Omental fat pad (tissue), 4 donors: ENCODE data around the gene WBP2. TPM values are rescaled to one million over a fixed set of nuclear protein-coding genes. Genes with fewer than 3 reads are reported as not detected.
A peak's percentile ranks its signal among the peaks of the same experiment; 100 is the strongest.

Experiments used
- ATAC-seq: fragments of 150-250 bp; one replicate; pipeline ENCODE4 v1.9.1; 2016; ENCODE audit warnings: mild to moderate bottlenecking, moderate library complexity; ENCODE audit not compliant: low FRiP score
- DNase-seq: peaks from one replicate; pipeline ENCODE4 v3.0.0-alpha.2; 2019; ENCODE audit warnings: low spot score
- total RNA-seq, 4 donors: library from RNA; depleted of rRNA; stranded (reverse); fragments of >200 nt; gene quantifications; one replicate each; pipeline ENCODE4 v1.1.0, GENCODE V29; 2016
- TF ChIP-seq, protein P1 (sequence below), 3 donors: fragments of 450-650 bp; IDR thresholded peaks; one replicate each; pipeline ENCODE4 v1.5.1; 2016 to 2017; ENCODE audit warnings: antibody characterized with exemption in 3 of 3, mild to moderate bottlenecking in 3 of 3, moderate library complexity in 2 of 3

WBP2 gene
- total RNA-seq, 4 donors from 2014 or later = 43.1 to 72.3 (median 50.2) TPM

DNA sequence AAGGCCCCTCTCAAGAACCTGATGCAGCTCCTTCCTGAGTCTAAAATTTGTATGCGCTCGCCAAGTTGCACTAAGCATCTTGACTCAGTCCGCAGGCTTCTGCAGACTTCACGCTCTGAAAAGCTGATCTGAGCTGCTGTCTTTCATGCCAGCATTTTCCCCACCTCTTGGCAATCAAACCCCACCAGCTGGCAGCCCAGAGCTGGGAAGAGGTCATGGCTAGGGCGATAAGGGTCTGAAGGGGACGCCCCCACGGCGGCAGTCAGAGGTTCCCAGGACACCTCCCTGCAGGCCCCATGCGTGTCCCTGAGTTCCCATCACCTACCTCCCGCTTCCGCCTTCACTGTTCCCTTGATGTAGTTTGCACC lies 5.9 kb downstream of the WBP2 start:
- ATAC-seq (no peak), DNase-seq (no peak)
- TF ChIP-seq, protein P1, sequence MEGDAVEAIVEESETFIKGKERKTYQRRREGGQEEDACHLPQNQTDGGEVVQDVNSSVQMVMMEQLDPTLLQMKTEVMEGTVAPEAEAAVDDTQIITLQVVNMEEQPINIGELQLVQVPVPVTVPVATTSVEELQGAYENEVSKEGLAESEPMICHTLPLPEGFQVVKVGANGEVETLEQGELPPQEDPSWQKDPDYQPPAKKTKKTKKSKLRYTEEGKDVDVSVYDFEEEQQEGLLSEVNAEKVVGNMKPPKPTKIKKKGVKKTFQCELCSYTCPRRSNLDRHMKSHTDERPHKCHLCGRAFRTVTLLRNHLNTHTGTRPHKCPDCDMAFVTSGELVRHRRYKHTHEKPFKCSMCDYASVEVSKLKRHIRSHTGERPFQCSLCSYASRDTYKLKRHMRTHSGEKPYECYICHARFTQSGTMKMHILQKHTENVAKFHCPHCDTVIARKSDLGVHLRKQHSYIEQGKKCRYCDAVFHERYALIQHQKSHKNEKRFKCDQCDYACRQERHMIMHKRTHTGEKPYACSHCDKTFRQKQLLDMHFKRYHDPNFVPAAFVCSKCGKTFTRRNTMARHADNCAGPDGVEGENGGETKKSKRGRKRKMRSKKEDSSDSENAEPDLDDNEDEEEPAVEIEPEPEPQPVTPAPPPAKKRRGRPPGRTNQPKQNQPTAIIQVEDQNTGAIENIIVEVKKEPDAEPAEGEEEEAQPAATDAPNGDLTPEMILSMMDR (IDR thresholded peaks at IDR 0.05) = no peak

DNA sequence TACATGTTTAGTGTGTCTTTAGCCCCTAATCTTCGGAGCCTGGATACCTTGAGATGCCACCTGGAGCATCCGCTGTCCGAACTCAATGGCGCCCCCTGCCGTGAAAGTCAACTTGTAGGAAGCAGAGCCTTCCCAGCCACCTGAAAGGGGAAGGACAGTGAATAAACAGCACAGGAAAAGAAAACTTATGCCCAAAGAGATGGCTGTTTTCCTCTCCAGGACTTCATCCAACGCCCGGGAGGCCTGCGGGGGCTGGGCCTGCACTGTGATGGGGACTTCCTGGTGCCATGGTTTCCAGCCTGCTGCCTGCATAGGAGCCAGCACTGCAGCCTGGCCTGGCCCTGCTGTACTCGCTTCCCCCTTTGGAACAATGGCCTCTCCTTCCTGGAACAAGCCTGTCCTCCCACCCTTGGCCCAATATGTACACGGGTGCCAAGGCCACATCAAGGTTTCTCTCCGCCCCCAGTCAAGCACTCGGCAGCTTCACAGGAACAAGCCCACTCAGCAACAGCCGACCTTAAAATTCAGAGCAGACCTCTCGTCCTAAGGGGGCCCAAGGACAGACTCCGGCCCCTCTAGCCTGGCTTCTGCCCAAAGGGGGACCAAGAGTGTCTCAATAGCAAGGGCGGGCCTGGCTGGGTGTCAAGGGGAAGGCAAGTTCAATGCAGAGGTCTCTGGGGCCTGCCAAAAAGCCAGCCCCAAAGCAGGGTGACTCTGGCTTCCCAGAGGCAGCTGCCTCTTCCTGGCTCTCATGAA lies 6.4 kb downstream of the WBP2 start:
- TF ChIP-seq, protein P1 (IDR thresholded peaks at IDR 0.05) = no peak
- no peak for ATAC-seq
- DNase-seq = peak; percentile 93

DNA sequence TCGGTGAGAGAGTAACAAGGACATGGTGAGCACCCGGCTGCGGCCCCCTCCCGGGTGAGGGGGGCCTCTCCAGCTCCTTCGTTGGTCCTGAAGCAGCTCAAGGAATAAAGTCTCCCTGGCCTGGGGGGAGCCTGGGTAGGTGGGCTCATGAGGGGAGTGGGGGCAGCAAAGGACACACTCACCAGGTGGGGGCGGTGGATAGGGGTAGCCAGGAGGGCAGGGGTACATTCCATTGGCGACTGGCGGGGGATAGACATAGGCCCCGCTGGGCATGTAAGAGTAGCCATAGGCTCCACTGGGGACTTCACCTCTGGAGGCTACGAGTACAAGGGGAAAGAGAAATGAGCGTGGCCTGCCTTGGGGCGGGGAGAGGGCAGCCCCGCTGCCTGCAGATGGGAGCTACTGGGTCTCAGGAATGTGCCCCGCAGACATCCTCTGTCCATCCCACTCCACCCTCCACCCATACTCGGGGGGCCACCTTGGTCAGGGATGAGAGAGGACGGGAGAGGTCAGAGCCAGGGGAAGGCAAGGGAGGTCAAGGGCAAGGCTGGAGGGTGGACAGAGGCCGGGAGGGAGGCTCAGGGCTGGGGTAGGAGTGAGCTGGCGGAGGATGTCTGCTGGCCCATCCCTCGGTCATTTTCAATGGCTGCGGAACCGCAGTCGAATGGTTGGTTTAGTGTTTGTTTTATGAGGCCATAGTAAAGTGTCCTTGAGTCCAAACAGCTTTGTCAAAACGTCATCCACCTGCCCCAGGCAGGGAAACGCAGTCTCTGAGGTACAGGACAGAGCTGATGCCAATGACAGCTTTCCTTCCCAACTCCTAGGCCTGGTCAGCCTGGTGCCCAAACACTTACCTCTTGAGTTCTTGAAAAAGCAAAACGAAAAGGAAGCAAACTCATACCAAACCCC lies 7.3 kb downstream of the WBP2 start:
- DNase-seq (no peak), ATAC-seq (no peak)
- TF ChIP-seq, protein P1 (IDR thresholded peaks at IDR 0.05) = no peak

DNA sequence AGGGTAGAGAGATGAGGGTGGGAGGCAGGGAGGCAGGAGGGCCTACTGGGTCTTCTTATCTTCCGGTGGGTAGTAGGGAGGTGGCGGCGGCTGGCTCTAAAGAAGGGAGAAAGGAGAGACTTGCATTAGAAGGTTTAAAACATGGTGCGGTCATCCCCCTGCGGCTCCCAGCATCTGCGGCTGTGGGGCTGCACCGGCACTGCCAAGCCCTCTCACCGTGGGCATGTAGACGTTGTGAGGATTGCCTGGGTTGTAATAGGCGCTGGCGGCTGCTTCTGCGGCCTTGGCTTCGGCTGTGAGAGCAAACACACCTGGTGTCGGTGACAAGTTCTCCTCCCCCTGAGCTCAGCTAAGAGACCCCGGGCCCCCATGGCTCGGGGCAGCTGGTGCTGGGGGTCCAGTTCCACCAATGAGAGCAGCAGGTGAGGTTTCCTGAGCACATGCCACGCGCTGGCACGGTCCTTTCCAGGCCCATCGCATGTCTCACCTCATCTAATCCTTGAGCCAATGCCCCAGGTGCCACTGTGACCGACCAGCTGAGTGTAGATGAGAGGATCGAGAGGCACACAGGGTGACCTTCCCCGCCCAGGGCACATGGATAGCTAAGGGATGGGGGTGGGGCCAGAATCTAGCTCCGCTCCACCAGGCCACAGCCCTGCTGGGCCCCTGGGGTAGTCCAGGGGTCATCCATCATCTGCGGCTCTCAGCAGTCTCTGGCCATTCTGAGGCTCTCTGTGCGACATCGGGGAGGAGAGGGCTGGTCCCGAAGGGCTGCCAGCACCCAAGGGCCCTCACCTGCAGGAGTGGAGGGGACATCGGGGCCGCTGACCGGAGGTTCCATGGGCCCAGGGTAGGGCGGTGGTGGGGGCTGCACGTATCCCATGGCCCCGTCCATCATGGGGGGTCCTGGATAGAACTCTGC lies 8.2 kb downstream of the WBP2 start:
- TF ChIP-seq, protein P1 (IDR thresholded peaks at IDR 0.05) = no peak
- ATAC-seq (no peak), DNase-seq (no peak)

DNA sequence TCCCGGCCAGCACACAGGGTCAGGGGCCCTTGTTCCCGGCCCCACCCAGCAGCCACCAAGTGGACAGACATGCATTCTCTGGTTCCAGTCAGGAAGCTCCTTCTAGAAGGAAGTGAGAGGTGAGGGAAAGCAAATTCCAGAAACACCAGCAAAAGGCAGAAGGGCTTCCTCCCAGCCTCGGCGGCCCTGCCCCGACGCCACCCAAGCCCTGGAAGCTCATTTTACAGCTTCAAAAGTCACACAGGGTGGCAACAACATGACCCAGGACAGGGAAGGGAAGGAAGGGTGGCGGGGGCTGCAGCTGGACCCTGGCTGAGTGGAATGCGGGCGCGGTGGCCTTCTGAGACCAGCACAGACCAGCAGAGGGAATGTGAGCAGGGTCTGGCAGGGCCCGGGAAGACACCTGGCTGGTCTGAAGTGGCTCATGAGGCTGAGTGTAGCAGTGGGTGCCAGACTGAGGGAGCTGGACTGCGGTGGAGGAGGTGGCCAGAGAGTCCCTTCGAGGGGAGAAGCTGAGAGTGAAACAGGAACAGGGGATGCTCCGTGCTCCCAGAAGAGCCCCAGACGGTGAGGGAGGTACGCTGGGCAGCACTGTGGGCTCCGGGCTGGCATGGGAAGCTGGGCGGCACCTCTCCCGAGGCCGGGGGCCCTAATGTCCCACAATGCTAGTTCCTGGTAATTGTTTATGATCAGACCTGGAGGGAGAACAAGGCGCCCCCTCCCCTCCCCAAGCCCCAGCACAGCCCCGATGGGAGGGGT lies 9.0 kb downstream of the WBP2 start:
- TF ChIP-seq, protein P1 (IDR thresholded peaks at IDR 0.05) = no peak
- DNase-seq (no peak), ATAC-seq (no peak)
